Measurements from ENCODE around the gene MTUS2.
"Not testable (repeated sequence)": the region's sequence is repeated elsewhere in the genome, so short reads cannot be mapped to it uniquely, and the experiment has no call there.

The MTUS2 gene

DNA sequence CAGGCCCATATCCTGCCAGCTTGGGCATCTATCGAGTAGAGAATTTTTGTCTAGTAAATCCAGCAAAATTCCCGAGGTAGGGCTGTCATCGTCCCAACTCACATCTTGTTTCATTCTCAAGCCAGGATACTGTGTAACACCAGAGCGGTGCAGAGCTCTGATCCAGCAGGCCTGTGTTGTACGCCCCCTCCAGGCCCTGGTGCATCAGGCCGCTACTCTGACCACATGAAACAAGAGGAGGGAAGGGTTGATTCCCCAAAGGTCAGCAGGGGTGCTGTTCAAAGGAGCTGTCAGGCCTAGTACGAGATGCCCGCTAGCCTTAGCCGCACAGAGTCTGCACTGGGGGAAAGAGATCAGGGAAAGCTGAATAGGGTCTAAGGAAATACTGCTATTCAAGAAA, 499.3 kb downstream of the MTUS2 start:
- no peak for DNase-seq (ENCODE audit: low read depth)

DNA sequence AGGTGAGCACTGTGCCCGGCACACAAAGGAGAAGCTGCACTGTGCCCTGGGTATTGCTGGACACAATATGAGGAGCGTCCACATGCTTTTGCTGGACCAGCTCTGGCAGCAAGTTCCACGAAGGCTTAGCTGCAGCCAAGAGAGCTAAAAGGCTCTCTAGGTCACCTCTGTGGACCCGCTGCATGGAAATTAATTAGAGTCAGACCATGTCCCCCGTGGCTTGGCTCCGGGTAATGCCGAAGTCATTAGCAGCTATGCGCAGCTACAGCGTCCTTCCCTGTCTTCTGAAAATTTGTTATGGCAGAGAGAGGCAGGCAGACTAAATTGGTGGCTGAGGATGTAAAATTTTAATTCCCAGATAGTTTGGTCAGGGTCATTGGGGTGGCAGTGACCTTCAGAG, 503.8 kb downstream of the MTUS2 start:
- DNase-seq (ENCODE audit: low read depth): no peak

DNA sequence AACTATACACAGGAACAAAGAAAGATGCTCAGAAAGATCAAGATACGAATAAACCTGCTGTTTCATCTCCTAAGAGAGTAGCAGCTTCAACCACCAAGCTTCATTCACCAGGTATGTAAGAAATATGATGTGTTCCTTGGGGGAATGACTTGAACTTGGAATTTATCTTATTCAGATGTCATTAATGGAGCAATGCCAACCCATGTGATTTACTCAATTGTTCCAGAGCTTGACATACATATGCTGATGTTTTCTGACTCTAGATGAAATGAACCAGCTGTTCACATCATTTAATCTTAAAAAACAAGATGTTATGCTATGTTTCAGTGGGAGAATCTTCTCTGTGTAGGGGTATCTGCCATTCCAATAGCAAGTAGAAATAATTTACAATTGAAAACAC, 504.5 kb downstream of the MTUS2 start:
- no peak for DNase-seq (ENCODE audit: low read depth)

DNA sequence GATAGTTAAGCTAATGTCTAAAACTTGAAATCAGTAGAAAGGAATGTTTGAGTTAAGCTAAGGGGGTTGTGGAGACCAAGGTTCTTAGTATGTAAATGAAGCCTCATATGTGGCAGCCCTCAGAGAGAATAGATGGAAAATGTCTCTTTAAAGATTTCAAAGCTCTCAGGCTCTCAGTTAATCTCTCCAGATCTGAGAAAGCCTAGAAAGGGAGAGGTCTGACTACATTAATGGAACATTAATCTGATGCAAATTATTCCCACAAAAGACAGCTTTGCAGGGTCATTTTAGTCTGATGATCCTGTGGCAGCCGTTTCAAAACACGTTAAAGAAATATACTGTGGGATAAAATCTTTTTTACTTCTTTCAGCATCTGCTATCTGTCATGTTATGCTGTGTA, 508.4 kb downstream of the MTUS2 start:
- DNase-seq (ENCODE audit: low read depth): no peak

DNA sequence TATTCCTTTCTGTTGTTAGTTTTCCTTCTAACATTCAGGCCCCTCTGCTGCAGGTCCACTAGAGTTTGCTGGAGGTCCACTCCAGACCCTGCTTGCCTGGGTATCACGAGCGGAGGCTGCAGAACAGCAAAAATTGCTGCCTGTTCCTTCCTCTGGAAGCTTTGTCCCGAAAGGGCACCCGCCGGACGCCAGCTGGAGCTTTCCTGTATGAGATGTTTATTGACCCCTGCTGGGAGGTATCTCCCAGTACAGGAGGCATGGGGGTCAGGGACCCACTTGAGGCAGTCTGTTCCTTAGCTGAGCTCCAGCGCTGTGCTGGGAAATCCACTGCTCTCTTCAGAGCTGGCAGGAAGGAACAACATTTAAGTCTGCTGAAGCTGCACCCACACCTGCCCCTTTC, 516.2 kb downstream of the MTUS2 start:
- no peak for DNase-seq (ENCODE audit: low read depth)

DNA sequence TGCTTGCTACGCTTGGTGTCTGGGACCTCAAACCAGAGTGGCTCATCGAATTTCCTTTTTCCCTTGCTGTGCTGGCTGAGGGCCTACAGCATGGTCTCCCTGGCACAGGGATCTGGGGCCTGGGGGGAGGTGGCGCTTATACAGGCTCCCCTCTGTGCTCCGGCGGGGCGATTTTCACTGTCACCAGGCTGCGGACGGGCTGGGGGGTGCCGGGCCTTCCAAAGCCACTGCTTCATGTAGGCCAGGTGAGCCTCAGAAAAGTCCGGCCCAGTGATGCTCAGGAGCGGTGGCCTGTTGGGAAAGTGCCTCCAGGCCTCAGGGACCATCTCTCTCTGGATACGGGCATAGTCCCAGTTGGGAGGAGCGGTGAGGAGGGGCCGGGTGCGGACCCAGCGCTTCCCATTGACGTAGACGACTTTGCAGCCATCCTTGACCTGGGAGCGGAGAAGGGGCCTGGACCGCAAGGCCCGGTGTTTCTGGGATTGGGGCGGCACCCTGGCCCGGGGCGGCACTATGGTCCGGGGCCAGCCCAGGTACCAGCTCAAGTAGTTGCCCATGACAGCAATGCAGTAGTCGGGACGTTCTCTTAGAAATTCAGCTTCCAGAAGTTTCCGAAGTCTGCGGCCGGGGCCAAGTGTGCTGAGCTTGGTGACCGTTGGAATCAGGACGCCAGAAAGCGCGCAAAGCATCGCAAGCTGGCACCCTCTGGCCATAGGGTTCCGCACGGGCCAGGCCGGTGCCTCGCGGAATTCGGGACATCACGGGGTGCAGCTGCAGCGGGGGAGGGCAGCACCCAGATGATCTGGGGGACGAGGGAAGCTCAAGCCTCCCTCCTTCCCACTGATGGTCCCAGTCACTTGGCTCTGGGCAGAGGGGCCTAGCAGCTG, 519.5 kb downstream of the MTUS2 start:
- no peak for DNase-seq (ENCODE audit: low read depth)

DNA sequence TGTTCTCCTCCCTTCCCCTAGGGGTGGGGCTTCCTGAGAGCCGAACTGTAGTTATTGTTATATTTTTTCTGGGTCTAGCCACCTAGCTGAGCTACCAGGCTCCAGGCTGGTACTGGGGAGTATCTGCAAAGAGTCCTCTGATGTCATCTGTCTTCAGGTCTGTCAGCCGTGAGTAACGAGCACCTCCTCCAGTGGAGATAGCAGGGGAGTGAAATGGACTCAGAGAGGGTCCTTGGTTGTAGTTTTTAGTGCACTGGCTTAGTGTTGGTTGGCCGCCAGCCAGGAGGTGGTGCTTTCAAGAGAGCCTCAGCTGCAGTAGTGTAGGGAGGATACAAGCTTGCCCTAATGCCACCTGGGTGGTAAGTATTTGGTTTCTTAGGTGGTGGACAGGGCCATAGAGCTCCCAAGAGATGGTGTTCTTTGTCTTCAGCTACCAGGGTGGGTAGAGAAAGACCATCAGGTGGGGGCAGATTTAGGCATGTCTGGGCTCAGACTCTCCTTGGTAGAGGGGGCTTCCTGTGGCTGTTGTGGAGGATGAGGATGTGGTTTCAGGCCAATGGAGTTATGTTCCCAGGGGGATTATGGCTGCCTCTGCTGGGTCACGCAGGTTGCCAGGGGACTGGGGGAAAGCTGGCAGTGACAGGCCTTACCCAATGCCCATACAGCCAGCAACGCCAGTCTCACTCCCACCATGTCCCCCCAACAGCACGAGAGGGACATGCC, 525.9 kb downstream of the MTUS2 start:
- DNase-seq (ENCODE audit: low read depth): not testable (repeated sequence)

DNA sequence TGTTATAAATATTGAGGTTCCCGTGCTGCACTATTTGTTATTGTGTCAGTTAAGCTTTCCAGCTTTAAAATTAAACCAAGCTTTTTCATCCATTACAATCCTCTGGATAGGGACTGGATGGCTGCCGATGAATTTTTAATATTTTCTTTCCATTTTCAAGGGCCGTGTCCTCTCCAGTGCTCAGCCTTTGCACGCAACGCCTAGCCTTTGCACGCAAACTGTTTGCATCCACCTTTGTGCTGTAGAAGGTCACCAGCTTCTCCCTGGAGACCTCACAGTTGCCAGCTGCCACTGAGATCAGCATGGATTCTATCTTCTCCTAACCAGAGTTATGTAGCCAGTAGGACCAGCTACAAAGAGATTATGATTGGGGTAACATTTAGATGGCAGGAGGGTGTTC, 534.9 kb downstream of the MTUS2 start:
- no peak for DNase-seq (ENCODE audit: low read depth)

DNA sequence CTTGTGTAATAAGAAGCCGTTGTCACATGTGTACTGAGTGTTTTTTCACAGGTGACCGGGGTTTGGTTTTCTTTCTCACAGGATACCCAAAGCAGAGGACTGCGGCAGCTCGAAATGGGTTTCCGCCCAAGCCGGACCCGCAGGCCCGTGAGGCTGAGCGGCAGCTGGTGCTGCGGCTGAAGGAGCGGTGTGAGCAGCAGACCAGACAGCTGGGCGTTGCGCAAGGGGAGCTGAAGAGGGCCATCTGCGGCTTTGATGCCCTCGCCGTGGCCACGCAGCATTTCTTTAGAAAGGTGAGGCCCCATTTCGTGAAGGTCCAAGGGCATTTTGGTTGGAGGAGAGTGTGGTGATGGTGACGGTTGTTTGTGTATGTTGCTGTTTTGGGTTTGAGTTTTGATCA, 539.0 kb downstream of the MTUS2 start:
- DNase-seq (ENCODE audit: low read depth): no peak

DNA sequence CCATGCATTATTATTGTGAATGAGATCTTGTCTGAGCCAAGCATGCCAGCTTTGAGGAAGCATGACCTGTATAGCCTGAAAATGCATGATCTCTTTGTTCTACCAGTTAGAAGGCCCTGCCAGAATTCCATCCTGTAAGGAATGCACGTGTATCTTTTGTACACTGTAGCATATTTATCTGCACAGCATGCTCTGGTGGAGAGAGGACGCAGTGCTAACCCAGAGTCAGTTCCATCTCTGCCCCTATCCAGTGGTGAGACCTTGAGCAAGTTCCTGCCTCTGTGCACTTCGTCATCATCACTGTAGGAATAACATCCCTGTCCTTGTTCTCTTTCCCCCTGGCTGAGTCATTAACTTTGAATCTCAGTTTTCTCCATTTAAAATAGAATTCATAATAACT, 541.6 kb downstream of the MTUS2 start:
- peak; percentile 1 for DNase-seq (ENCODE audit: low read depth)

DNA sequence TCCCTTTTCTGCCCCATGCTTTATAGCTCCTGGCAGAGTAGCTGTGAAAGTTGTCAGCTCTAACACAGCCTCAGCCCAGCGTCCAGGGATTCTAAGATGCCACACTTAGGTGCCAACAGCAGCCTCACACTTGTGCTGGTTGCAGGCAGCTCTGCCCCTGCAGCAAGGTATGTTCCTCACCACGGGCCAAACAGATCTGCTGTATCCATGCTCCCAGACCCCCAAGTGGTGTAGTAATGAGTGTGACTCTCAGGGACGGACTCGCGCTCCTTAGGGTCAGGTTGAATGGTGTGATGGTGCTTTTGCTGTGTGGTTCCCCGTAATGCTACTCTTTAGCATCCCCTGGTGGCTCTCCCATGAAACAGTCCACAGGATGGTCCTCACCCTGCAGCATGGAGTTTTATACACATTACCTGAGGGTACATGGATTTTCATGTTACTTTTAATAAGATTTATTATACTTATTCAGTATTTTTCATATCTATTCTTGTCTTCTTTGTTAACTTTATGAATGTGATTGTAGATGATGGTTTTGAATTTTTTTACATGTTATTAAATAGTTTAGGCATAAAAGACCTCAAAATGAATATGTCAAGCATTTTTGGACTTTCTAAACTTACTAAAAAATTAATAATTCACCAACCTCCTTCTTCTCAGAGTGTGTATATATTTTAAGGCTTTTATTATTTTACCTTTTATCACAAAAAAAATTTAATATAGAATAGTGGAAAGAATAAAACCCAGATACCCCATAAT, 542.9 kb downstream of the MTUS2 start:
- DNase-seq (ENCODE audit: low read depth): peak; percentile 44

DNA sequence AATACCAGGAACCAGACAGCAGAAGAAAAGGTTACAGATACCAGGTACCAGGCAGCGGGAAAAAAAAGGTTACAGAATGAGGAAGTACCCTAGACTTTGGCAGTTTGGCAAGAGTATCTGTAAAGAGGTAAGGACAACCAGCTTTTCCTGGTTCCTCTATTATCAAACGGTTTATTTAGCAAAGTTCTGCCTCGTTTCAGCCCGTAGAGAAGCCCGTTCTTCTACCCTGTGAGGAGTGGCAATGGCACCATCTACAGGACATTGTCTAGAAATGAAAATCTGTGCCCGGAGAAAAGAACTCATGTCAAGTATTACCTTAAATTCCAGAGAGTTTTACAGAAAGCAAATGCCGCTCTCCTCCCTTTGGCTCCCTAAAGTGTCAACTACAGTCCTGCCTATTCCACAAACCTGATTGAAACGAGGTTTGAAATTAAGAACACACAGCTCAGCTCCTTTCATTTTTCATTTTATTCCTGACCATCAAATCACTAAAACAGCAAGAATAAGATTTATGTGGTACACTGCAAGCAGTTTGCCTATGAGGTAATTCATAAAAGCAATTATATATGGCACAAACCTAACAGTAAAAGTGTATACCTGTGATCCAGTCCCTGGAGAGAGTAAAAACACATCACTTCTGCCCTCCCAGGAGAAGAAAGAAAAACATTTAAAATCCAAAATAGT, 549.1 kb downstream of the MTUS2 start:
- DNase-seq (ENCODE audit: low read depth): peak; percentile 52

DNA sequence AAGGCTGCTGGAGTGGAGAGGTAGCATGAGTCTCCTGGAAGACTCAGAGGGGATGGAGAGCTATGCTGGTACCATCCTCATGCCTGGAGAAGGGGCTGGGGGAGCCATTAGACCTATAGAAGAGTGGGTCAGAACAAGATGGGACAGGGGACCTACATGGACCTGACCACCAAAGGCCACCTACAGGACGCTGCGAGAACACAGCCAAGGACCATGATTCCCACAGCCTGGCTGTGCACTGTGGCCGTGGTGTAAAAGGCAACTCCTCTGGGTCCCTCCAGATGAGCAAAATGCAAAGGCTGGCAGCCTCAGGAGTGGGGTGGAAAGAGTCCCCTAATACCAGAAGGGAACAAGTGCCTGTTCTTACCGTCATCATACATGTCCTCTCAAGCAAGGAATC, 559.1 kb downstream of the MTUS2 start:
- DNase-seq (ENCODE audit: low read depth): no peak

DNA sequence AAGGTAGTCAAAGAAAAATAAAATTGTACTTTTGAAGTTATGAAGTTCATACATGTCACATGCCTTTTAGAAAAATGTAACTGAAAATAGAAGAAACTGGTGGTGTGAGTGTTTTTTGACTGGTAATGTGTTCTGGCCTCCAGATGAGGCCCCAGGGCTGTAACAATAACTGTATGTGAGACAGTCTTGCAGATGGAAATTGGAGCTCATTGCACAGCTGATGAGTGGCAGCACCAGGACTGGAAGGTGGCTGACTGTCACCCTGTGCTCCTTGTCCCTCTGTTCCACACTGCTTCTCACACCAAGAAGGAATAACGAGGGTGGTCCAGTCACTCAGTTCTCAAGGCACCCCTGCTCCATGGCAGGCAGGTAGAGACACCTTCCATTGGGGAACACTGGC, 559.7 kb downstream of the MTUS2 start:
- no peak for DNase-seq (ENCODE audit: low read depth)

DNA sequence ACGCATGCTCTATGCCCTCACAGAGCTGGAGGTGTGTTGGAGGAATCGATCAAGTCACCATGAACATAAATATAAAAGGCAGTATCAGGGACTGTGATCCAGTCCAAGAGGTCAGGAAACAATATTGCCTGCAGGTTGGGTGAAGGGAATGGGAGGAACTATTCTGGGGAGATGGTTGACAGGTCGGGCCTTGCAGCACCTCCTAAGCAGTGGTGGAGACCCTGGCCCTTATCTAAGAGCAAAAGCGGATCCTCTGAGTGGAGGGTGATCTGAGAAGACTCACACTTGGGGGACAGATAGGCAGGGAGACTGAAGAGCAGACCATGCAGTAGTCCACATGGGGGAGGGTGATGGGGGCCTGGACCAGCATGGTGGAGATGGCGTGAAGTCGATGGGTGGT, 561.9 kb downstream of the MTUS2 start:
- DNase-seq (ENCODE audit: low read depth): no peak

DNA sequence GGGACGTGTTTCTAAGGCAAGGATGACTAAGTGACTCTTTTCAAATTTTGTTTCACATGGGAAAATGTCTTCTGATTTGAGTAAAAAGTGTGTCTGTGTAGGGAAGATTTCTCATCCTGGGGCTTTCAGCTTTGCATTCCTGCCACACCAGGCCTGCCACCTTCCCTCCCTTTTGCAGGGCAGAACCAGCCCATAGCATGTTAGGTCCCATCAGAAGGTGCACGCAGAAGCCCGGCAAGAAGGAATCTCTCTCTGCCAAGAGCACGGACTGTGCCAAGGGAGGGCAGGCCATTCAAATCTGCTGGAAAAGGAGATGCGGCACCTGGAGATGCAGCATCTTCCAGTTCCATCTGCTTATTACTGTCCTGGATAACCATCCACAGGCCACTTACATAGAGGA, 563.3 kb downstream of the MTUS2 start:
- DNase-seq (ENCODE audit: low read depth): no peak

DNA sequence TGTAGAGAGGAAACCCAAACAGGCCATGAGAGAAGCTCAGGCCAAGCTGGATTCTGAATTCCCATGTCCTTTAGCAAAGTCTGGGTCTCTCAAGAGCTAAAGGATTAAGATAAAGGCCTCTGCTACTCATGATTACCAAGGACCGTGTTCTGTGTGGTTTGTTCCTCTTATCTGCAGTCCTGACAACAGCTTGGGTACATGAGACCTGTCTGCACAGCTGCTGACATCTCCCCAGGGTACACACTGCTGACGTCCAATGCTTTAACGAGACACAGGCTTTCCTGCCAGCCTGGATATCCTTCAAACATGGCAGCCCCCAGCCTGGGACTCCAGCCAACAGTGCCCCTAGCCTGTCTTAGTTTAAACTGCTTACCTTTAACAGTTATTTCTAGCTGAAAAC, 564.3 kb downstream of the MTUS2 start:
- no peak for DNase-seq (ENCODE audit: low read depth)

DNA sequence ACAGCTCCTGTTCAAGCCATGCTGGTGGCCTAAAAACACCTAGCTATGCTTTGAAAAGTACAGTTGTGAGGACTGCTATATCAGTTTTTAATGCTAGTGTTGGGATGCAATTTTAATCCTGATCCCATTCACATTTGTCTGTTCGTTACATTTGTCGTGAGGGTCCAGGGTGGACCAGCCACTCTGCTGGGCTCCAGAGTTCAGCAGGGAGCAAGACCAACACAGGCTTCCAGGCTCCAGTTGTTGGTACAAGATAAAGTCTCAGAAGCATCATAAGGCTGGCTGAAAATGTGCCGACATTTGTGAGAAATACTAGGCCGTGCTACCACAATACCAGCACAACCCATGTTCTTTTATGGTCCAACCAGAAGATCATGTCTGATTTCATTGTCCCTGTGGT, 564.7 kb downstream of the MTUS2 start:
- no peak for DNase-seq (ENCODE audit: low read depth)

DNA sequence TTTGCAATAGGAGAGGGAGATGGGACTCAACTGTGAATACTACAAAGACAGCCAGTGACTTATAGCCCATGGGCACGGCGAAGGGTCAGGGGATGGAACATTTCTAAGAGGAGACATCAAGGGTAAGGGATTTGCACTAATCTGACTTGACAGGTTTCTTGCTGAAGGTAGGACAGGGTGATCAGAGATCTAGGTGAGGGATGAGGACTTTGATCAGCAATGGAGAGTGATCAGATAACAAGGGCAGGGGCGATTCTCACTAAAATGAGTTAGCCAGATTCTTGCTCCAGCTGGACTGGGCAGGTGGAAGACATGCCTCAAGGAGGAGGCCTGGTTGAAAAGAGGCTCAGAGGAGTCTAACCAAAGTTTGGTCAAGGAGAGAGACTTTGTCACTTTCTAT, 566.1 kb downstream of the MTUS2 start:
- DNase-seq (ENCODE audit: low read depth): no peak

DNA sequence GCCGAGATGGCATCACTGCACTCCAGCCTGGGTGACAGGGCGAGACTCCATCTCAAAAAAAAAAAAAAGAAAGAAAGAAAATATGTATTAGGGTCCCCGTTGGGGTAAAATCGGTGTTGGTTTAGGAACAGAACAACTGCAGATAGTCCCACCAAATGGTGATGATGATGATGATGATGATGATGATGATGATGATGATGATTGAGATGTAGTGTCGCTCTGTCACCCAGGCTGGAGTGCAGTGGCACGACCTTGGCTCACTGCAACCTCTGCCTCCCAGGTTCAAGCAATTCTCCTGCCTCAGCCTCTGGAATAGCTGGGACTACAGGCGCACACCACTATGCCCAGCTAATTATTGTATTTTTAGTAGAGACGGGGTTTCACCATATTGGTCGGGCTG, 570.5 kb downstream of the MTUS2 start:
- DNase-seq (ENCODE audit: low read depth): not testable (repeated sequence)

DNA sequence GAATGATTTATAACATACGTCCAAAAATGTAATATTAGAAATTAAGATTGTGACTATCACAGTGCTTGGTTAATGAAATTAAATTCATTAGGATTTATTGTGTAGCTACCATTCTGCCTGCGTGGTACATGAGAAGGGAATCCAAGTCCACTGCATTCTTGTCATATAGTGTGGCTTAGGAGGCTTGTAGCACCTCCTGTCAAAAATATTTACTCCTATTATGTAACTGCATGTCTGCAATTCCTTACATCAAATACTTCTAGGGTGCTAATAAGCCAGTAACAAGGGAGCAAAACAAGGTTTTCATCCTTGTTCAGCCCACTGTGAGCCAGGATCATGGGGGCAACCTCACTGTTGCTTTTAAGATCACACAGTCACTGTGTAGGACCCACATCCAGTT, 576.3 kb downstream of the MTUS2 start:
- no peak for DNase-seq (ENCODE audit: low read depth)

DNA sequence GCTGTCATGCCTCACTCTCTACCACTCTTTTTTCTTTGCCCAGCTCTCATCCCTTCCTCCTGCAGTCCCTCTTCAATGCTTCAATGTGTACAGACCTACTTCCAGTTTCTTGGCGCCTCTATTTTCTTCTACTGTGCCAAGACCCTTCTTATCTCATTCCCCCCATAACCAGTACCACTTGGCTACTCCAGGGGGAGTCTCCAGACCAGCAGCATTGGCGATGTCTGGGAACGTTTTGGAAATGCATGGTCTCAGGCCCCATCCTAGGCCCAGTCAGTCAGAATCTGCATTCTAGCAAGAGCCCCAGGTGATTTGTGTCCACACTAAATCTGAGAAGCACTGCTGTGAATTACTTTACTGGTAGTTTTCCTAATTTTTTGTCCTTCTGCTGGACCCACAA, 577.1 kb downstream of the MTUS2 start:
- DNase-seq (ENCODE audit: low read depth): no peak
